Neural cell (in vitro differentiated cells): ENCODE data around the gene USP37. TPM values are rescaled to one million over a fixed set of nuclear protein-coding genes. Genes with fewer than 3 reads are reported as not detected.
A peak's percentile ranks its signal among the peaks of the same experiment; 100 is the strongest.

Experiments used
- H2AFZ ChIP-seq: fragments of 200-600, 300-800 bp; sonication (generic), shearing (Covaris generic); 2 replicates; pipeline ENCODE4 v1.6.0; 2014; ENCODE audit warnings: low read depth, mild to moderate bottlenecking, antibody characterized with exemption, low read length, moderate library complexity
- H3F3A ChIP-seq: fragments of 200-600 bp; shearing (Covaris generic); 2 replicates; pipeline ENCODE4 v1.6.1; 2016; ENCODE audit warnings: mild to moderate bottlenecking, moderate library complexity, mixed read lengths, antibody characterized with exemption, low read length; ENCODE audit not compliant: insufficient read depth, poor library complexity, severe bottlenecking
- H3K27ac ChIP-seq: fragments of 200-600, 300-800 bp; sonication (generic), shearing (Covaris generic); 2 replicates; pipeline ENCODE4 v1.5.1; 2014; ENCODE audit warnings: mild to moderate bottlenecking, low read length, moderate library complexity
- H3K27me3 ChIP-seq: fragments of 300-800, 200-600 bp; sonication (generic), shearing (Covaris generic); 2 replicates; pipeline ENCODE4 v1.6.0; 2014; ENCODE audit warnings: mild to moderate bottlenecking, low read depth, low read length, moderate library complexity; ENCODE audit not compliant: insufficient read depth
- H3K36me3 ChIP-seq: fragments of 300-800, 200-600 bp; sonication (generic), shearing (Covaris generic); 2 replicates; pipeline ENCODE4 v1.5.1; 2014; ENCODE audit warnings: mild to moderate bottlenecking, antibody characterized with exemption, low read length, moderate library complexity; ENCODE audit not compliant: insufficient read depth
- H3K4me2 ChIP-seq: fragments of 300-800, 200-600 bp; sonication (generic), shearing (Covaris generic); 2 replicates; pipeline ENCODE4 v1.6.0; 2014; ENCODE audit warnings: mild to moderate bottlenecking, low read length
- H3K4me3 ChIP-seq: fragments of 300-800, 200-600 bp; sonication (generic), shearing (Covaris generic); 2 replicates; pipeline ENCODE4 v1.5.1; 2014; ENCODE audit warnings: mild to moderate bottlenecking, low read length, moderate library complexity
- H3K79me2 ChIP-seq: fragments of 200-600 bp; shearing (Covaris generic); replicated peaks from 2 replicates; pipeline ENCODE4 v1.6.0; 2014; ENCODE audit warnings: mild to moderate bottlenecking, low read length, moderate library complexity; ENCODE audit not compliant: insufficient read depth
- H3K9ac ChIP-seq: fragments of 300-800, 200-600 bp; sonication (generic), shearing (Covaris generic); 2 replicates; pipeline ENCODE4 v1.6.1; 2016; ENCODE audit warnings: mild to moderate bottlenecking, low read length, mixed read lengths
- H3K9me2 ChIP-seq: fragments of 200-600 bp; shearing (Covaris generic); 2 replicates; pipeline ENCODE4 v1.6.1; 2016; ENCODE audit warnings: mild to moderate bottlenecking, low read length, mixed read lengths; ENCODE audit not compliant: insufficient read depth
- H3K9me3 ChIP-seq: fragments of 200-600, 300-800 bp; sonication (generic), shearing (Covaris generic); 2 replicates; pipeline ENCODE4 v1.6.1; 2016; ENCODE audit warnings: mild to moderate bottlenecking, mixed run types, low read length, moderate library complexity, mixed read lengths
- H4K20me1 ChIP-seq: fragments of 200-600 bp; shearing (Covaris generic); 2 replicates; pipeline ENCODE4 v1.6.1; 2016; ENCODE audit warnings: mild to moderate bottlenecking, mixed run types; ENCODE audit not compliant: insufficient read depth
- EP300 ChIP-seq: fragments of 450-650 bp; conservative IDR thresholded peaks from 2 replicates; pipeline ENCODE4 v1.6.1; 2014; ENCODE audit warnings: antibody characterized with exemption, mild to moderate bottlenecking, moderate library complexity; ENCODE audit not compliant: poor library complexity, severe bottlenecking
- EZH2 ChIP-seq: fragments of 200-600, 300-800 bp; shearing (Covaris generic), sonication (generic); IDR thresholded peaks from 2 replicates; pipeline ENCODE4 v1.6.1; 2014; ENCODE audit warnings: antibody characterized with exemption, low read length, borderline replicate concordance, mild to moderate bottlenecking; ENCODE audit not compliant: insufficient read depth, poor library complexity, severe bottlenecking
- MXI1 ChIP-seq: fragments of 450-650 bp; conservative IDR thresholded peaks from 2 replicates; pipeline ENCODE4 v1.6.1; 2014; ENCODE audit warnings: antibody characterized with exemption, mild to moderate bottlenecking; ENCODE audit not compliant: poor library complexity, severe bottlenecking
- POLR2AphosphoS5 ChIP-seq: IDR thresholded peaks from 2 replicates; pipeline ENCODE4 v1.6.1; 2012
- RAD21 ChIP-seq: fragments of 450-650 bp; conservative IDR thresholded peaks from 2 replicates; pipeline ENCODE4 v1.6.1; 2014; ENCODE audit warnings: antibody characterized with exemption, mild to moderate bottlenecking, moderate library complexity
- SMC3 ChIP-seq: fragments of 450-650 bp; conservative IDR thresholded peaks from 2 replicates; pipeline ENCODE4 v1.6.1; 2014; ENCODE audit warnings: antibody characterized with exemption, mild to moderate bottlenecking, moderate library complexity; ENCODE audit not compliant: poor library complexity
- TAF1 ChIP-seq: IDR thresholded peaks from 2 replicates; pipeline ENCODE4 v1.6.1; 2012; ENCODE audit warnings: low read depth
- polyA plus RNA-seq: library from polyadenylated mRNA; depleted of rRNA; stranded (reverse); fragments of >200 nt; gene quantifications from 2 replicates; pipeline ENCODE4 v1.2.3, GENCODE V29; 2014
- TF ChIP-seq, protein P1 (sequence below): IDR thresholded peaks from 2 replicates; pipeline ENCODE4 v1.6.1; 2012; ENCODE audit warnings: borderline replicate concordance
- TF ChIP-seq, protein P2 (sequence below): fragments of 450-650 bp; IDR thresholded peaks from 2 replicates; pipeline ENCODE4 v1.5.1; 2014; ENCODE audit warnings: antibody characterized with exemption, mild to moderate bottlenecking, moderate library complexity; ENCODE audit not compliant: poor library complexity, severe bottlenecking

USP37 gene
- polyA plus RNA-seq, 1 donor from 2014 or later, result 16.5 TPM

DNA sequence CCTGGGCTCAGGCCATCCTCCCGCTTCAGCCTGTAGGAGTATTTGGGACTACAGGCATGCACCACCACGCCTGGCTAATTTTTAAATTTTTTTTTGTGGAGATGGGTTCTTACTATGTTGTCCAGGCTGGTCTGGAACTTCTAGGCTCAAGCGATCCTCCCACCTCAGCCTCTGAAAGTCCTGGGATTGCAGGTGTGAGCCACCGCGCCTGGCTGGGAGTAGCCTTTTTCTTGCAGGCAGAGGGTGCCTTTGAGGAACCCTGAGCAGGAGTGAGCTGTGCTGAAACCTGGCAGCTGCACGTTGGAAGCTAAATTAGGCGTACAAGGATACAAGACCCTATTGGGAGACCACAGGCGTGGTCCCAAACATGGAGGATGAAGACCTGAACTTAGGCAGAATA, 160.4 kb downstream of the USP37 start:
- Histone ChIP-seq H3K27ac (no peak overlapping the region), H4K20me1 (no peaks in the 10 kb centered on the region), H3K36me3 (no peaks in the 10 kb centered on the region), H3K4me3 (no peak overlapping the region), H3K27me3 (no peaks in the 10 kb centered on the region), H3K9me3 (no peaks in the 10 kb centered on the region), H2AFZ (no peak overlapping the region), H3K9ac (no peak overlapping the region), H3K4me2 (no peak overlapping the region), H3K9me2 (no peaks in the 10 kb centered on the region), H3K79me2 (no peaks in the 10 kb centered on the region), H3F3A (no peaks in the 10 kb centered on the region)
- TF ChIP-seq RAD21 (no peak), EP300 (no peak), TAF1 (no peak), MXI1 (no peak), POLR2AphosphoS5 (no peak), EZH2 (no peak), SMC3 (no peak)
- TF ChIP-seq, protein P1, sequence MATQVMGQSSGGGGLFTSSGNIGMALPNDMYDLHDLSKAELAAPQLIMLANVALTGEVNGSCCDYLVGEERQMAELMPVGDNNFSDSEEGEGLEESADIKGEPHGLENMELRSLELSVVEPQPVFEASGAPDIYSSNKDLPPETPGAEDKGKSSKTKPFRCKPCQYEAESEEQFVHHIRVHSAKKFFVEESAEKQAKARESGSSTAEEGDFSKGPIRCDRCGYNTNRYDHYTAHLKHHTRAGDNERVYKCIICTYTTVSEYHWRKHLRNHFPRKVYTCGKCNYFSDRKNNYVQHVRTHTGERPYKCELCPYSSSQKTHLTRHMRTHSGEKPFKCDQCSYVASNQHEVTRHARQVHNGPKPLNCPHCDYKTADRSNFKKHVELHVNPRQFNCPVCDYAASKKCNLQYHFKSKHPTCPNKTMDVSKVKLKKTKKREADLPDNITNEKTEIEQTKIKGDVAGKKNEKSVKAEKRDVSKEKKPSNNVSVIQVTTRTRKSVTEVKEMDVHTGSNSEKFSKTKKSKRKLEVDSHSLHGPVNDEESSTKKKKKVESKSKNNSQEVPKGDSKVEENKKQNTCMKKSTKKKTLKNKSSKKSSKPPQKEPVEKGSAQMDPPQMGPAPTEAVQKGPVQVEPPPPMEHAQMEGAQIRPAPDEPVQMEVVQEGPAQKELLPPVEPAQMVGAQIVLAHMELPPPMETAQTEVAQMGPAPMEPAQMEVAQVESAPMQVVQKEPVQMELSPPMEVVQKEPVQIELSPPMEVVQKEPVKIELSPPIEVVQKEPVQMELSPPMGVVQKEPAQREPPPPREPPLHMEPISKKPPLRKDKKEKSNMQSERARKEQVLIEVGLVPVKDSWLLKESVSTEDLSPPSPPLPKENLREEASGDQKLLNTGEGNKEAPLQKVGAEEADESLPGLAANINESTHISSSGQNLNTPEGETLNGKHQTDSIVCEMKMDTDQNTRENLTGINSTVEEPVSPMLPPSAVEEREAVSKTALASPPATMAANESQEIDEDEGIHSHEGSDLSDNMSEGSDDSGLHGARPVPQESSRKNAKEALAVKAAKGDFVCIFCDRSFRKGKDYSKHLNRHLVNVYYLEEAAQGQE, result no peak
- TF ChIP-seq, protein P2, sequence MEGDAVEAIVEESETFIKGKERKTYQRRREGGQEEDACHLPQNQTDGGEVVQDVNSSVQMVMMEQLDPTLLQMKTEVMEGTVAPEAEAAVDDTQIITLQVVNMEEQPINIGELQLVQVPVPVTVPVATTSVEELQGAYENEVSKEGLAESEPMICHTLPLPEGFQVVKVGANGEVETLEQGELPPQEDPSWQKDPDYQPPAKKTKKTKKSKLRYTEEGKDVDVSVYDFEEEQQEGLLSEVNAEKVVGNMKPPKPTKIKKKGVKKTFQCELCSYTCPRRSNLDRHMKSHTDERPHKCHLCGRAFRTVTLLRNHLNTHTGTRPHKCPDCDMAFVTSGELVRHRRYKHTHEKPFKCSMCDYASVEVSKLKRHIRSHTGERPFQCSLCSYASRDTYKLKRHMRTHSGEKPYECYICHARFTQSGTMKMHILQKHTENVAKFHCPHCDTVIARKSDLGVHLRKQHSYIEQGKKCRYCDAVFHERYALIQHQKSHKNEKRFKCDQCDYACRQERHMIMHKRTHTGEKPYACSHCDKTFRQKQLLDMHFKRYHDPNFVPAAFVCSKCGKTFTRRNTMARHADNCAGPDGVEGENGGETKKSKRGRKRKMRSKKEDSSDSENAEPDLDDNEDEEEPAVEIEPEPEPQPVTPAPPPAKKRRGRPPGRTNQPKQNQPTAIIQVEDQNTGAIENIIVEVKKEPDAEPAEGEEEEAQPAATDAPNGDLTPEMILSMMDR, result no peak

DNA sequence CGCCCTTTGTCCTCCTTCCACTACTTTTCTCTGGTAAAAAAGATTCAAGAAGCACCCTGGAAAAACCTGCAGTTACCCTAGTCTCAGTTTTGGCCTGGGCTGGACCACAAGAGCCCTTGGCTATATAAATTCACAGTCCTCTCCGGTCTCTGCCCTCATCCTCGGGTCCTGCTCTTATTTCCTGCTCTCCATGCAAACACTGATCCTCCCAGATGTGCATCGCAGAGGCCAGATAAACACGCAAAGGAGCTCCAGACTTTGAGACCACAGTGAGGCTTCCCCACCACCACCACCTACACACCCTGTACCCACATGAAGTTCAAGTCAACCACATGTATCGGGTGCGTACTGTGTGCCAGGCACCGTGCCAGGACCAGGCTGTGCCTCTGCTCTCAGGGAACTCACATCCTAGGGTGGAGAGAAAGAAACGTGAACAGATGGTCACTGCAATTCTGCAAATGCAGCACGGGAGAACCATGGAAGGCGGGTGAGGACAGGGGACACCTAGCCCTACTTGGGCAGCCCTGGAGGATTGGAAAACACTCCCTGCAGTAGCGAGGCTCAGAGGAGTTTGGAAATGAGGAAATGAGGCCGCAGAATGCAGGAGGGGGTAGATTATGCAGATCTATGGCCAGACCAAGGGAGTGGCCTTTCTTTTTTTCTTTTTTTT, 161.1 kb downstream of the USP37 start:
- Histone ChIP-seq H3K9ac (peak overlapping the region; percentile 76), H4K20me1 (no peaks in the 10 kb centered on the region), H3K9me2 (no peaks in the 10 kb centered on the region), H3K27ac (peak overlapping the region; percentile 76), H3K9me3 (no peaks in the 10 kb centered on the region), H3K27me3 (no peaks in the 10 kb centered on the region), H3K36me3 (no peaks in the 10 kb centered on the region), H3K4me3 (peak overlapping the region; percentile 72), H3F3A (no peaks in the 10 kb centered on the region), H2AFZ (peak overlapping the region; percentile 95), H3K79me2 (no peaks in the 10 kb centered on the region), H3K4me2 (peak overlapping the region; percentile 76)
- TF ChIP-seq, protein P2, result no peak
- TF ChIP-seq EZH2, result no peak
- no peak for TF ChIP-seq SMC3
- TF ChIP-seq POLR2AphosphoS5, result no peak
- no peak for TF ChIP-seq MXI1
- no peak for TF ChIP-seq TAF1
- TF ChIP-seq EP300, result no peak
- TF ChIP-seq RAD21, result no peak
- TF ChIP-seq, protein P1, result no peak
